H1 (cell line): ENCODE results near the gene TMEM151B. TPM values are rescaled to one million over a fixed set of nuclear protein-coding genes. Genes with fewer than 3 reads are reported as not detected.

Experiments used
- CTCF ChIA-PET: fragments of 300-600 bp; sonication (Branson Sonifier 250); formaldehyde crosslinking; loops from one replicate; lab custom pipeline; 2021; ENCODE audit not compliant: partially characterized antibody; lab: Charles Lee
- POLR2A ChIA-PET: fragments of 300-600 bp; sonication (Branson Sonifier 250); formaldehyde crosslinking; loops from one replicate; lab custom pipeline; 2021; ENCODE audit warnings: inconsistent platforms; ENCODE audit not compliant: partially characterized antibody; lab: Charles Lee
- DNase-seq, 2 experiments: peaks; one replicate each; pipeline versions ENCODE4 v3.0.0 to v3.0.0-alpha.2; 2010 to 2022; ENCODE audit warnings: low spot score in 2 of 2, low read depth in 1 of 2, mixed read lengths in 1 of 2
- FAIRE-seq: peaks from 2 replicates; lab custom pipeline; 2011; peaks lifted over from hg19 to GRCh38; lab: Jason Lieb, UNC
- H2AFZ ChIP-seq: 2 replicates; pipeline ENCODE4 v1.8.1; 2012; ENCODE audit warnings: low read length, inconsistent platforms
- H2AK5ac ChIP-seq: 2 replicates; pipeline ENCODE4 v1.6.1; 2013; ENCODE audit warnings: low read depth, low read length
- H2BK120ac ChIP-seq: replicated peaks from 2 replicates; pipeline ENCODE3; 2013; ENCODE audit warnings: low read depth, low read length, inconsistent platforms
- H2BK12ac ChIP-seq: 2 replicates; pipeline ENCODE4 v1.6.1; 2013; ENCODE audit warnings: low read depth, low read length
- H2BK15ac ChIP-seq: 2 replicates; pipeline ENCODE4 v1.6.1; 2013; ENCODE audit warnings: low read length
- H2BK20ac ChIP-seq: 2 replicates; pipeline ENCODE4 v1.6.1; 2013; ENCODE audit warnings: low read length
- H2BK5ac ChIP-seq: 2 replicates; pipeline ENCODE4 v1.6.1; 2013; ENCODE audit warnings: low read depth, low read length
- H3K14ac ChIP-seq: 2 replicates; pipeline ENCODE4 v1.6.1; 2013; ENCODE audit warnings: inconsistent platforms; ENCODE audit not compliant: insufficient read length
- H3K18ac ChIP-seq: 2 replicates; pipeline ENCODE4 v1.6.1; 2013; ENCODE audit warnings: low read length; ENCODE audit errors: extremely low read depth
- H3K23ac ChIP-seq: 2 replicates; pipeline ENCODE4 v1.6.1; 2013; ENCODE audit warnings: inconsistent platforms; ENCODE audit not compliant: insufficient read length
- H3K23me2 ChIP-seq: 2 replicates; pipeline ENCODE4 v1.6.1; 2013; ENCODE audit warnings: low read depth, low read length
- H3K27ac ChIP-seq: 2 replicates; pipeline ENCODE4 v1.6.1; 2011; ENCODE audit warnings: low read depth, low read length, inconsistent platforms
- H3K27me3 ChIP-seq, 4 experiments: replicated peaks in 1 of 4; 1 replicate in 1 of 4; 2 replicates in 3 of 4; pipeline versions ENCODE4 v1.6.1 to v1.8.1; 2011 to 2013; ENCODE audit warnings: low read length in 3 of 4, mild to moderate bottlenecking in 3 of 4, inconsistent platforms in 2 of 4, mixed read lengths in 2 of 4, moderate library complexity in 1 of 4; ENCODE audit not compliant: control insufficient read depth in 3 of 4, insufficient read depth in 3 of 4; ENCODE audit errors: extremely low read depth in 1 of 4
- H3K36me3 ChIP-seq, 4 experiments: 2 replicates each; pipeline versions ENCODE4 v1.6.1 to v1.8.1; 2011 to 2013; ENCODE audit warnings: mild to moderate bottlenecking in 4 of 4, low read length in 3 of 4, moderate library complexity in 2 of 4, control low read depth in 1 of 4, inconsistent platforms in 1 of 4; ENCODE audit not compliant: insufficient read depth in 4 of 4, control insufficient read depth in 2 of 4
- H3K4ac ChIP-seq: replicated peaks from 2 replicates; pipeline ENCODE3; 2013; ENCODE audit warnings: low read length, low read depth, mixed read lengths, inconsistent platforms; ENCODE audit not compliant: insufficient read length
- H3K4me1 ChIP-seq, 4 experiments: replicated peaks in 1 of 4; 1 replicate in 1 of 4; 2 replicates in 3 of 4; pipeline versions ENCODE4 v1.6.1 to v1.8.1; 2011 to 2013; ENCODE audit warnings: low read length in 3 of 4, inconsistent platforms in 2 of 4, mixed read lengths in 1 of 4; ENCODE audit not compliant: insufficient read depth in 4 of 4, control insufficient read depth in 3 of 4
- H3K4me2 ChIP-seq, 2 experiments: 2 replicates each; pipeline versions ENCODE4 v1.6.1 to v1.8.1; 2011 to 2013; ENCODE audit warnings: low read depth in 2 of 2, low read length in 2 of 2, control low read depth in 1 of 2, inconsistent platforms in 1 of 2, mild to moderate bottlenecking in 1 of 2; ENCODE audit not compliant: insufficient read depth in 1 of 2
- H3K4me3 ChIP-seq, 4 experiments: fragments of 200-600, 300-600 bp in 1 of 4; sonication (generic), shearing (Covaris generic), sonication (Bioruptor Twin) in 1 of 4; 2 replicates each; pipeline versions ENCODE4 v1.5.1 to v1.8.1; 2011 to 2016; ENCODE audit warnings: low read length in 4 of 4, low read depth in 3 of 4, control low read depth in 2 of 4, inconsistent platforms in 2 of 4, mild to moderate bottlenecking in 2 of 4, mixed read lengths in 1 of 4, moderate library complexity in 1 of 4; ENCODE audit not compliant: insufficient read depth in 2 of 4; ENCODE audit errors: extremely low read depth in 1 of 4
- H3K56ac ChIP-seq: replicated peaks from 2 replicates; pipeline ENCODE3; 2013; ENCODE audit warnings: low read depth, mild to moderate bottlenecking, mixed read lengths, low read length, inconsistent platforms; ENCODE audit not compliant: insufficient read length
- H3K79me1 ChIP-seq: 2 replicates; pipeline ENCODE4 v1.6.1; 2013; ENCODE audit warnings: low read depth, low read length, control low read depth
- H3K79me2 ChIP-seq, 2 experiments: 2 replicates each; pipeline versions ENCODE4 v1.6.1 to v1.8.1; 2012 to 2013; ENCODE audit warnings: low read length in 2 of 2, mild to moderate bottlenecking in 2 of 2, inconsistent platforms in 1 of 2; ENCODE audit not compliant: insufficient read depth in 2 of 2, control insufficient read depth in 1 of 2
- H3K9ac ChIP-seq, 4 experiments: replicated peaks in 1 of 4; 1 replicate in 1 of 4; 2 replicates in 3 of 4; pipeline versions ENCODE4 v1.6.1 to v1.8.1; 2011 to 2013; ENCODE audit warnings: low read depth in 3 of 4, low read length in 3 of 4, control low read depth in 2 of 4, mild to moderate bottlenecking in 2 of 4, moderate library complexity in 2 of 4, inconsistent platforms in 1 of 4; ENCODE audit errors: extremely low read depth in 1 of 4
- H3K9me3 ChIP-seq, 2 experiments: 2 replicates each; pipeline versions ENCODE4 v1.6.1 to v1.8.1; 2012 to 2013; ENCODE audit warnings: mild to moderate bottlenecking in 2 of 2, moderate library complexity in 2 of 2, control low read depth in 1 of 2, inconsistent platforms in 1 of 2, low read depth in 1 of 2, low read length in 1 of 2, mixed read lengths in 1 of 2; ENCODE audit not compliant: insufficient read depth in 2 of 2
- H4K20me1 ChIP-seq, 2 experiments: replicated peaks in 1 of 2; 2 replicates each; pipeline versions ENCODE3 to v1.8.1; 2011 to 2013; ENCODE audit warnings: inconsistent platforms in 2 of 2, low read length in 2 of 2, mild to moderate bottlenecking in 1 of 2; ENCODE audit not compliant: insufficient read depth in 2 of 2, control insufficient read depth in 1 of 2
- H4K5ac ChIP-seq: 2 replicates; pipeline ENCODE4 v1.6.1; 2013; ENCODE audit warnings: low read length, low read depth, mixed read lengths, inconsistent platforms; ENCODE audit not compliant: insufficient read length
- H4K8ac ChIP-seq: 2 replicates; pipeline ENCODE4 v1.8.0; 2013; ENCODE audit warnings: mild to moderate bottlenecking, moderate library complexity, low read length, inconsistent platforms; ENCODE audit not compliant: insufficient read depth; ENCODE audit errors: extremely low read depth
- H4K91ac ChIP-seq: replicated peaks from 2 replicates; pipeline ENCODE3; 2013; ENCODE audit warnings: low read length, mixed read lengths, inconsistent platforms; ENCODE audit not compliant: insufficient read length
- FOSL1 ChIP-seq: IDR thresholded peaks from 2 replicates; pipeline ENCODE4 v1.6.1; 2011; ENCODE audit warnings: mild to moderate bottlenecking, low read depth, low read length, moderate library complexity; ENCODE audit not compliant: insufficient read depth
- KDM4A ChIP-seq: IDR thresholded peaks from one replicate; pipeline ENCODE4 v1.7.1; 2012; ENCODE audit warnings: low read depth, mild to moderate bottlenecking, moderate library complexity, low read length, inconsistent platforms; ENCODE audit not compliant: severe bottlenecking
- MAX ChIP-seq: IDR thresholded peaks from 2 replicates; pipeline ENCODE4 v1.6.1; 2012; ENCODE audit warnings: inconsistent platforms
- NANOG ChIP-seq: IDR thresholded peaks from 2 replicates; pipeline ENCODE4 v1.6.1; 2011; ENCODE audit warnings: low read length, low read depth, mild to moderate bottlenecking, inconsistent platforms; ENCODE audit not compliant: insufficient read depth, poor library complexity, severe bottlenecking
- RAD21 ChIP-seq, 2 experiments: IDR thresholded peaks in 1 of 2; conservative IDR thresholded peaks in 1 of 2; 2 replicates each; pipeline ENCODE4 v1.6.1; 2011; ENCODE audit warnings: low read depth in 2 of 2, low read length in 2 of 2, improper control_type of control experiment in 1 of 2, inconsistent platforms in 1 of 2, mild to moderate bottlenecking in 1 of 2, moderate library complexity in 1 of 2
- SIN3A ChIP-seq, 2 experiments: IDR thresholded peaks in 1 of 2; conservative IDR thresholded peaks in 1 of 2; 2 replicates each; pipeline ENCODE4 v1.6.1; 2011 to 2012; ENCODE audit warnings: low read length in 2 of 2, improper control_type of control experiment in 1 of 2, low read depth in 1 of 2, mild to moderate bottlenecking in 1 of 2
- SIX5 ChIP-seq: IDR thresholded peaks from 2 replicates; pipeline ENCODE4 v1.6.1; 2011; ENCODE audit warnings: mild to moderate bottlenecking, low read depth, low read length
- TAF1 ChIP-seq: IDR thresholded peaks from 2 replicates; pipeline ENCODE4 v1.6.1; 2011; ENCODE audit warnings: mild to moderate bottlenecking, low read depth, low read length
- TBP ChIP-seq: IDR thresholded peaks from 2 replicates; pipeline ENCODE4 v1.6.1; 2011; ENCODE audit warnings: low read depth, low read length, improper control_type of control experiment
- WGBS, 2 experiments: shearing (Covaris generic) in 1 of 2; methylation state at CpG; one replicate each; pipeline versions ENCODE4 v1.1.6 to v1.1.7; 2013 to 2015; ENCODE audit warnings: low lambda C conversion rate in 2 of 2, mixed read lengths in 2 of 2, inconsistent platforms in 1 of 2, low coverage in 1 of 2, missing lambda C conversion rate in 1 of 2; ENCODE audit not compliant: insufficient replicate concordance in 2 of 2, insufficient coverage in 1 of 2, insufficient read length in 1 of 2; ENCODE audit errors: extremely low coverage in 1 of 2, missing lambda C conversion rate in 1 of 2; 5-methylcytosine and 5-hydroxymethylcytosine counted together
- polyA plus RNA-seq, 7 experiments: library from polyadenylated mRNA; depleted of rRNA in 3 of 7; stranded (reverse) in 5 of 7; unstranded in 2 of 7; fragments of >200 nt in 5 of 7; fragments of 200-250 nt in 2 of 7; gene quantifications; 1 replicate in 5 of 7; 2 replicates in 1 of 7; 4 replicates in 1 of 7; pipeline versions ENCODE4 v1.2.1 to v1.2.3, GENCODE V29; 2011 to 2013; ENCODE audit warnings: missing spikeins in 2 of 7, mixed read lengths in 2 of 7
- total RNA-seq: library from RNA; stranded (reverse); fragmentation: NEBNext Ultra II Directional; extraction: Animal tissue kit (Norgen Biotek cat#: 25700); gene quantifications from 2 replicates; pipeline ENCODE4 v1.2.1, GENCODE V29; 2021

Gene TMEM151B
- total and polyA plus RNA-seq, 2 of the 8 experiments (the other 6 are each of a cell fraction or from before 2014, with no cell fraction given), result 8.0 to 15.5 TPM

GRCh38 chr6:44265007-44265721, 5.1 kb upstream of the TMEM151B start, which contains the start of gene NFKBIE:
Gene NFKBIE (minus strand): TSS chr6:44265551. CDS start chr6:44265346, 205 bp downstream.
- Histone ChIP-seq H3K79me2 (peaks cover 0 to 10% of the 10 kb centered on the region in 2 experiments; a peak in 1 of 4 replicates), H3K27me3 (peaks cover 0 to 3% (median 0%) of the 10 kb centered on the region in 4 experiments; a peak in 2 of 7 replicates), H2AFZ (no peak within 1 kb of the TSS), H3K9ac (peak within 1 kb of the TSS; percentile 23 to 62 (median 48); a peak in 6 of 7 replicates), H4K5ac (no peak within 1 kb of the TSS), H3K4me1 (peaks cover 12 to 43% (median 21%) of the 10 kb centered on the region in 4 experiments), H3K4me3 (peak within 1 kb of the TSS; percentile 57 to 85 (median 76)), H4K8ac (no peak within 1 kb of the TSS; the same call in none of the 2 replicates), H3K27ac (no peak within 1 kb of the TSS), H2AK5ac (peak within 1 kb of the TSS; percentile 76; the same call in 1 of the 2 replicates), H3K9me3 (no peaks in the 10 kb centered on the region), H2BK15ac (peak within 1 kb of the TSS; percentile 29; the same call in 1 of the 2 replicates), H3K4ac (no peak within 1 kb of the TSS), H3K36me3 (peaks cover 2 to 4% (median 2%) of the 10 kb centered on the region in 4 experiments; a peak in 2 of 8 replicates), H2BK20ac (no peak within 1 kb of the TSS), H3K18ac (peak within 1 kb of the TSS; percentile 38; the same call in 1 of the 2 replicates), H3K4me2 (peak within 1 kb of the TSS; percentile 50 to 91), H2BK120ac (no peak within 1 kb of the TSS), H3K56ac (peak within 1 kb of the TSS; percentile 48), H2BK12ac (peak within 1 kb of the TSS; percentile 77; the same call in 1 of the 2 replicates), H3K14ac (no peak within 1 kb of the TSS), H2BK5ac (no peak within 1 kb of the TSS), H3K79me1 (peaks cover 7% of the 10 kb centered on the region; the same call in 1 of the 2 replicates), H3K23ac (no peak within 1 kb of the TSS), H3K23me2 (peaks cover 11% of the 10 kb centered on the region), H4K20me1 (peaks cover 1 to 5% of the 10 kb centered on the region in 2 experiments), H4K91ac (peak within 1 kb of the TSS; percentile 58)
- FAIRE-seq (no peak), DNase-seq (peak in 1 of 2 experiments; percentile 99)
- ChIA-PET POLR2A (interaction anchor here (0.8 to 15.1 kb wide), 5 partner anchors 11 to 44 kb away, joined by 3 to 581 read pairs (median 3); partner anchors contain the start of genes HSP90AB1 and SLC35B2), CTCF (interaction anchor here (0.7 to 19.0 kb wide), 6 partner anchors 10 to 177 kb away, joined by 3 to 330 read pairs (median 6); partner anchors contain the start of gene AARS2)
- 0% methylated on average over 41 of the region's 72 CpGs; no CpG with 5 or more reads in 1 of the 2 experiments for WGBS, 2 experiments
- TF ChIP-seq TBP (0 out of 2 replicates have a peak, but pooled peaks have one; percentile 31), SIN3A (conservative IDR thresholded peaks at IDR 0.05 in 1 of 2, IDR thresholded peaks at IDR 0.05 in 1 of 2; ENCODE audit: low read depth in 1 of 2, low read length in 2 of 2) (0 out of 4 replicates have a peak, but pooled peaks have one; percentile 19 to 32), KDM4A (peak; percentile 74), RAD21 (IDR thresholded peaks at IDR 0.05 in 1 of 2, conservative IDR thresholded peaks at IDR 0.05 in 1 of 2; ENCODE audit: low read depth in 2 of 2, low read length in 2 of 2) (peak in 1 of 2 experiments; percentile 34; a peak in 1 of 4 replicates), TAF1 (peak; percentile 72), FOSL1 (no peak), NANOG (no peak), SIX5 (no peak), MAX (0 out of 2 replicates have a peak, but pooled peaks have one; percentile 5)
